Ureter (tissue), 1 donor: Measurements from ENCODE around the gene NAT9. TPM values are rescaled to one million over a fixed set of nuclear protein-coding genes. Genes with fewer than 3 reads are reported as not detected.

ENCODE experiments used
- DNase-seq: peaks from one replicate; pipeline ENCODE4 v3.0.0-alpha.2; 2020; ENCODE audit warnings: low spot score
- total RNA-seq: library from RNA; stranded (reverse); gene quantifications from one replicate; pipeline ENCODE4 v1.2.4, GENCODE V29; 2023
- donor health status: DM: yes; HTN: yes; CAD: no.

Gene NAT9
- total RNA-seq, 1 donor from 2014 or later = 65.1 TPM

DNA sequence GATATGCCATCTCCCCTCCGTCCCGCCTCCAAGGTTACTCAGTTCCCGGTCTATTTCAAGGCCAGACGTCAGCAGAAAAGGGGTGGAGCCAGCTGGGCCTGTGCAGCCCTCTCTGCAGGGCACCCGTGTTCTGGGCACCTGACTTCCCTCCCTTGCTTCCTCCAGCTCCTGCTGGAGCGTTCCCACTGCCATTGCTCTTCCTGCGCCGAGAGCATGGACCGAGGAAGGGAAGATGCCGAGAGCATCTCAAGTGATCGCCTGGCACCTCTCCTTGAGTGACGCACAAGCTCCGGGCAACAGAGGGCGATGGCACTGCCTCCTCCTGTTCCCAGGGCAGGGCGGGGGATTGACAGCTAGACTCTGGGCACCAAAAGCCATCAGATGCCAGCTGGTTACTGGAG, 29.4 kb upstream of the NAT9 start:
- DNase-seq = no peak

DNA sequence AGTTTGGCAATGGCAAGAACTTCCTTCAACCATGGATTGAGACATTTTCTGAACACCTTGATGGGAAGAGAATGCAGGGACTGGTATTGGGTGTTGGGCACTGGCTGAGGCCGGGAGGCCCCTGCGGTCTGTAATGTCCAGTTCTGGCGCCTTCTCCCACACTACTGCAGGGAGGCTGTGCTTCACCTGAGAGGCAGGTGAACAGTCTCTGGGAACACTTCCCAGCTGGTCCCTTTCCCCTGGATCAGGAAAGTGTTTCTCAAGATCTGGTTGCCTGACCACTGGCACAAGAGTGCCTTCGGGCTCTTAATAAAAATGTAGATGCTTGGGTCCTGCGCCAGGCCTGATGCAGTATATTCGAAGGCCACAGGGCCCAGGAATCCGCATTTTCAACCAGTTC, 28.5 kb upstream of the NAT9 start:
- DNase-seq = no peak

DNA sequence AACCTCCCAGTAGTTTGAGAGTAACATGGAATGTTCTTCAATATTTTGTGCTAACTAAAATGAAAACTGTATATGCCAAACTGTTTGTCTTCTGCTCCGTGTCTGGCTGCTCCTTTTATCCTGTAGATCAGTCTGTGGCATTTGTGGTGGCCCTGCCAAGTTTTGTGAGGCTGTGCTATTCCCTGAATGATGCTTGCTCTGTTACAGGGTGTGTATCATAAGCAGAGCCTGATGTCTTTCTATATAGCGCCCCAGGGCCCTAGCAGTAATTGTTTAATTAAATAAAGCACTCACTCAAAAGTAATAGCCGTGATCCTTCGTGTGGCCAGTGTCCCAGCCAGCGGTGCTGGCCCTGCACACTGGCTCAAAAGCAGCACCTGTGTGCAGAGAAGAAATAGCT, 27.8 kb upstream of the NAT9 start:
- no peak for DNase-seq

DNA sequence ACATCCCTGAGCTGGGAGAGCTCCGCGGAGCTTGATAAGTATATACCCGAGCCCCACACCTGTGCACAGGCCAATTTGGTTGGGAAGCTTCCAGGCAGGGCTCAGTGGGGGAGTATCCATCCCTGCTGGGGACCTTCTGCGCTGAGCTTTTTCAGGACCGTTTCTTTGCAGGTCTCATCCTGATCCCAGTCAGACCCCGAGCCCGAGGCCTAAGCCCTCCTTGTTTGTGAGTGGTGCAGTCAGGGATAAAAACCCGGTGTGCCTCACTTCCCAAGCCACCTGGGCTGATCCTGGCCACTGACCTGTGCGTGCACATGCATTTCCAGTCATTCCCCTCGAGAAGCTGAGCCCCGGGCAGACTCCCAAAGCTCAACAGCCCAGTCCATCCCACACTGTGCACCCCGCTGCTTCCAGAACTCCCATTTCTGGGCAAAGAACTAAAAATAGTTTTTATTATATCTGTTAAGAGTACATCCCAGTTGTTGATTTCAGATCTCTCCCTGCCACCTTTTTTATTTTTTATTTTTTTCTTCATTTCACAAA, 27.3 kb upstream of the NAT9 start:
- DNase-seq = no peak

DNA sequence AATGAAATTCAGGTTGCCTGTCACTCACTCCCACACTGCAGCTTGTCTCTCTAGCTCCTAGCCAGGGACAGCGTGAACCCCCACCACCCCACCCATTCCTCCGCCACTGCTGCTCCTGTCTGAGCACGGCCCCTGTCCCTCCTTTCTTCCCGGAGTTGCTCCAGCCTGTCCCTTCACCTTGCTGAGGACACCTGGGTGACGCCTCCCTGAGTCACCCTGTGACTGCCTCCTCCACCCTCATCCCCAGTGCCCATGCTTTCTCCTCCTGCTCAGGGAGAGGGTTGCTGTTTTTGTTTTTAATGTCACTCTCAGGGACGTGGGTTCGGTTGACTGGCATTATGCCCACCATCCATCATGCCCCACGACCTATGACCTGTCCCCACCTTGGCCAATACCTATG, 25.8 kb upstream of the NAT9 start:
- no peak for DNase-seq

- no peak for DNase-seq
These were observed 24.4 kb upstream of the NAT9 start for GRCh38 chr17:74800531-74800930.

DNA sequence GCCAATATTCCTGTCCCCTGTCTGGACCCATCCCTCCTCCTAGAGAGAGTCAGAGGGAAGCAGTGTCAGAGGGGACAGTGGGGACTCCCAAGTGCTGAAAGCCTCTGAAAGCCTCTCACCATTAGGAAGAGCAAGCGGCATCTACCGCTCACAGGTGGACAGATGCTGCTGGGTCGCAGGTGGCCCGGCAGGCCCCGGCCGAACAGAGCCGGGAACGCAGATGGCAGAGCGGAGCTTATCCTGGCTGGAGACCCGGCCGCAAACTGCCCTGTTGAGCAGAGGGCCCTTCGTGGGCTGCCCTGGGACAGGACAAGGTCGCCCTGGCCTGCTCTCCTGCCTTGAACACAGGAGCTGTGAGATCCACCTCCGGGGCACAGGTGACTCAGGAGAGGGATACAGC, 23.0 kb upstream of the NAT9 start:
- no peak for DNase-seq

DNA sequence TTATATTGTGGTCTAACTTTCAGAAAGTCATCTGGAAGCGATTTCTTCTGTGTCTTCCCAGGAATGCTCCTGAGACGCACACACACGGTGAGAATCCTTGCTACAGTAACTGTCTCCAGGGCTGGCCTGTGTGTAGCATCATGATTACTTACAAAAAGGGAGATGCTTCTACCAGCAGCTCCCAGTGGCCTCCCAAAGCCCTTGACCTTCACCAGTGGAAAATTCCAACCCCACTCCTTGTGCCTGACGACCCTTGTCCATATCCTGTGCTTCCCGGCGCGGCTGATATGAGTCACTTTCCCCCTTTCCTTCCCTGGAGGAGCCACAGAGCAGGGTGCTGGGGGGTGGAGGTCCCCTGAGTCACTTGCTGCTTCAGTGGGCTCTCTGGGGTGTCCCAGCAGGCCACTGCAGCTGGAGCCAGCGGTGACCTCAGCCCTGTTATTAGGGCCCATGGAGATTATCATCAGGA, 22.1 kb upstream of the NAT9 start:
- no peak for DNase-seq

- DNase-seq = no peak
These were observed 21.7 kb upstream of the NAT9 start for GRCh38 chr17:74797824-74798223.

- no peak for DNase-seq
These were observed 20.7 kb upstream of the NAT9 start for GRCh38 chr17:74796866-74797265.

- DNase-seq = no peak
These were observed 20.1 kb upstream of the NAT9 start for GRCh38 chr17:74796211-74796610.

GRCh38 chr17:74795327-74796020, 19.3 kb upstream of the NAT9 start:
- DNase-seq = no peak

DNA sequence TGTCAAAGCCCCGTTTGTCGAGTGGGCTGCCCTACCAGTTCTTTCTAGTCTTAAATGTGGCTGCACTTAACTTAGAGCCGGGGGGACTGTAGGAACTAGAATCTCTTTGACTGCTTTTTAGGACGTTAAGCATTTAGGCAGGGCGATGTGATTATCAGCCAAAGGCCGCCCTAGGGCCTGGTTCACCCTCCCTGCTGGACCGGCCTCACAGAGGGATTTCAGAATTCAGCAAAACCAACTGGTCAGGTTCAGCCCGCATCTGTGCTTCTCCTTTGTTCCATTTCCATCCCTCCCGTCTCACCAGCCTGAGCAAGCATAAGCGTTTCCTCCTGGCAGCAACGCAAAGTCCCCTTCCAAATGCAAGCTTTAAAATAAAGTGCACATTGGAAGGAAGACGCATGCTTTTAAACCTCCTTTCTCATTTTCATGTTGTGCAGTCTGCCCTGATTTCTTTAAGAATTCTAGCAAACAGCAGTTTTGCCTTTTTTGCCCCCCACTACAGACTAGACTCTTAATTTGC, 16.5 kb upstream of the NAT9 start:
- DNase-seq = no peak

- DNase-seq = no peak
These were observed 14.3 kb upstream of the NAT9 start for GRCh38 chr17:74790161-74791058.

GRCh38 chr17:74786431-74787055, 10.4 kb upstream of the NAT9 start:
- no peak for DNase-seq

DNA sequence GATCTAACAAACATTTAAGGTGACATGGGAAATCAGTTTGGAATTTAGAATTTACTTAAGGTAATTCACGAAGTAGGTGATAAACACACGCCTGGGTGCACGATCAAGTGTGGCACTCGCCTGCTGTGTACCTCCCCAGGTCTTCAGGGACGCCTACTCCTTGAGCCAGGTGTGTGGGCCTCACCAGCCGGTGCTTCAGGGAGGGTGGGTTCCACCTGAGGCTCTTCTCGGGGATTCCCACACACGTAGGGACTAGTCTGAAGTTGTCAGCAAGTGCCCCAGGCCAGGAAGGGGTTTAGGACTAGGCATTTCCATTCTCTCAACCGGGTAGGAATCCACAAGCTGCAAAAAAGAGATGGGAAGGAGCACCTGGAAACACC, 9.8 kb upstream of the NAT9 start:
- DNase-seq = no peak

DNA sequence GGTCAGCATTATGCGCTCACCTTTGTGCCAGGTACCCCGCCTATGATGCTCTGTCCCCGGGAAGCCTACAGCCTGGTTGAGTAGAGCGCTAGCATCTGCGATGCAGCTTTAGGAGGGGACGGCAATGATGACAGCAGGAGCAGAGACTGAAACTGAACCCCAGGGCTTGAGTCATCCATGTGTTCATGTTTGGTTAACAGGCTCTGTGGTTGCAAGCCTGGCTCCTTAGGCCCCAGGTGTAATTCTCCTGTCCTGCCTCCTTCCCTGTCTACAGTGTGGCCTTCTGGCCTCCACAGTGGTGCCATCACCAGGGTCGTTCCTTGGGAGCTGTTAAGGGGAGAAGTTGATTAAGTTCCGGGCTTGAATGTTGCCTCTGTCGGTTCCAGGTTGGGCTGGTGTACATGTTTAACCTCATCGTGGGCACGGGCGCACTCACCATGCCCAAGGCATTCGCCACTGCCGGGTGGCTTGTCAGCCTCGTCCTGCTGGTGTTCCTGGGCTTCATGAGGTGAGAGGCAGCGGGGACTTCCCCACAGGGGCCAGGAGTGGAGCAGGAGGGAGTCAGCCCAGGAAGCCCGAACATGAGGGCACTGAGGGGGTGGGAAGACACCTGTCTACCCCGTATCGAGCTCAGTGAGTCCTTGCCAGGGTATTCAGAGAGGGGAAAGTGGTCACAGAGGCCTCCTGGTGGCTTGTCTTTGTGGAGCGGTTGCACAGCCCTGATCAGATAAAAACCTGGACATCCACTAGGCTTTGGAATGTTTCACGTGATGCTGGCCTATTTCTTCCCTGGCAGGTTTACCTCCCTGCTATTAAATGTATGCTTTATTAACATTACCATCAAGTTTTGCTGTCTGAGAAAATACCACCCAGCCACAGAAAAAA, 9.2 kb upstream of the NAT9 start:
- no peak for DNase-seq

DNA sequence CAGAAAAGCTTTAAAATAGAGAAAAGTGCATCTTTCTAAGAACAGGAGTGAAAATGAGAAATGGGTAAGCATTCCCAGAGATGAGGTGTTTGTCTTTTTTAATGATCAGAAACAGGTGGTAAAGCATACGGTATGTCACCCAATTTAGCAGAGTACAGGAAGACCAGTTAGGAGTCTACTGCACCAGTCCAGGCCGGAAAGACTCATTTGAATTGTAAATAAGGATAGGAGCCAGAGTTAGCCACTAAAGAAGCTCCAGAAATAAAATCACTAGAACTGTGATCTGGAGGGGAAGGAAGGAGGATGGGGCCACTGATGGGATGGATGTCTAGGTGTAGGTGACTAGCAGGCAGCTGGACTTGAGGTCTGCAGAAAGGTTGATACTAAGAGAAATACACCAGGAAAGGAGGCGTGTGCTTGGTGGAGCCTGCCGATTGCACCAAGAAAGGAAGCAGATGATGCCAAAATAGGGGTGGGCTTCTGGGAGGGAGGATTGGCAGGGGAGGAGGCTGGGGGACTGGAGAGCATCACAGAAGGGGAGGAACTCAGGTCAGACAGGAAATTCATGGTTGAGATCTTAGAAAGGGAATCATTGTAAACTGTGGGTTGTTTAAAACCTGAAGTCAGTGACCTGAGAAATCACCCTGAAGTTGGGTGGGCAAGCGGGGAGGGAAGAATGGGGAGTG, 8.1 kb upstream of the NAT9 start:
- no peak for DNase-seq

- no peak for DNase-seq
These were observed 6.4 kb upstream of the NAT9 start for GRCh38 chr17:74782571-74782970.

- DNase-seq = no peak
These were observed 4.5 kb upstream of the NAT9 start for GRCh38 chr17:74780443-74781238.
